T-helper 1 cell (primary cell): ENCODE measurements around the gene NID2.

ENCODE experiments used
- DNase-seq, 5 donors: peaks; one replicate each; pipeline ENCODE4 v3.0.0-alpha.2; 2012 to 2020

NID2 gene

DNA sequence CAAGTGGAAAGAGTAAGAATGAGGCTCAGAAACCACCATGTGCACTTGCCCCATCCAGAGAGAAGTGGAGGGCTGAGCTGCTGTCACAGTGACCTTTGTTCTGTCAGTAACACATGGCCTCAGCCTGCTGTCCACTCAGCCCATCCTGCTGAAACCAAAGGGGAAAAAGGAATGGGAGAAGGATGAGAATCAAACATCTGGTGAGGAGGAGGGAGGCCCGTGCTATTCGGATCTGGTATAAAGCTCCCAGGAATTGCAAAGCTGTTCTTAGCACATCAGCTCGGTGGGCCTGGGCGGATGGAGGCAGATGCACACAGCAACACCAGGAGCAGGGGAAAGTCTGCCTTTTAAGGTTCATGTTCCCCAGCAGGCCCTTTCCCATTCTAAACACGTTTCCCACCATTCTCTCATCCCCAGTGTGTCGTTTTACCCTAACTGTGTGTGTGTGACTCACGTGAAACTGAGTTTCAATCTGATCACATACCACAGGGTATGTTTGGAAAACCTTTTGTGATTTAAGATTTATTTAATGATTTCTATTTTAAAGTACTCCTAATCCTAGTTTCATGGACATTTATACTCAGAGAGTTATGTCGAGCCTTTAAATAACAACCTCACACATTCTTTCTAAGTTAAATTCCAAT, 42.7 kb downstream of the NID2 start:
- DNase-seq: no peak

DNA sequence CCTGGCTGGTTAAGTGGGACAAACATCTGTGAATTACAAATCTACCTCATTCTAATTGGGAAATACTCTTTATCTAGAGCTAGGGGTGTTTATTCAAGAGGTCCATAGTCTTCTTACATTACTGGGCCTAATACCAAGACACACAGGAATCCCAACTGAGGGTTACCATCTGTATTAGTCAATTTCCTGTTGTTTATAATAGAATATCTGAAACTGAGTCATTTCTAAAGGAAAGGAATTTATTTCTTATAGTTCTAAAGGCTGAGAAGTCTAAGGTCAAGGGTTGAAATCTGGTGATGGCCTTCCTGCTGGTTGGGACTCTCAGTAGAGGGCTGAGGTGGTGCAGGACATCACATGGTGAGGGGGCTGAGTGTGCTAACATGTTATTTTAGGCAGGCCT, 43.5 kb downstream of the NID2 start:
- DNase-seq: no peak

DNA sequence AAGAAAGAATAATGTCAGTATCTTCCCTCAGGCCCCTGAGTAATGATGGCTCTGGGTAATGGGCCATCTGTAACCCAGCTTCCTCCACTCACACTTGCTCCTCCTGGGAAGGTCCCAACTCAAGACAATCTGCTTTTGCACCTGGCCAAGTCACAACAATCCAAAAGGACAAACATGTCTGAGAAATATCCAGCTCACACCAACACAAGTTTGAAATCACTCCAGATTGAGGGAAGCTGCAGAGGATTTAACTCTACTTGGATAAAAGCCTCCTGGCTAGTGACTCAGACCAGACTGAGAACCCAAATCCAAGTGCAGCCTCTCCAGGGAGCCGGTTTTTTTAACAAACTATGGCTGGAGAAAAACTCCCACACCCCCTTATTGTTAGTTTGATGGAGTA, 45.3 kb downstream of the NID2 start:
- no peak for DNase-seq

DNA sequence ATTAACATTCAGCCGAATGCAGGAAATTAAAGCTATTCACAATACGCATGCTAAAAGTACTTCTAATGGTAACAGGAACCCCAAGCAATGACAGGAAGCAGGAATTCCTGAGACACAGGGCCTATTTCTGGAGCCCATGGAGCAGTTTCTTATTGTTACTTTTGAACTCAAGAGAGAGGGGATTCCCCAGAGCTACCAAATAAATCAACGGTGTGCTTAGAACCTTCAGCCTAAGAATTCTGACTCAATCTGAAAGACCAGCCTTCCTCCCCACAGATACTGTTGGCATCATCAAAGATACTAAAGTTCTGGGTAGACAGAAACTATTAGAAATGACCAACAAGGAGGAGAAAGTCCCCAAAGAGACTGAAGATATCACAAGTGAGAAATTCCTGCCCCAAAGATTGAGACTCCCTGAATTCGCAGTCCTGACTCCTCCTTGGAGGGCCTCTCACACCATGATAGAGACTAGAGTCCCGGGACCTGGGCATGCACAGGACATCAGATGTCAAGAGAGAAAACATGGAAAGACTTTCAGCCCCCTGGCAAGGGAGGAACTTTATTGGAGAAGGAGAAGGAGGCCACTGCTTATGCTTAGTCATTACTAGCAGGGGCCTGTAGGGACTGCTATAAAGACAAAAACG, 46.8 kb downstream of the NID2 start:
- DNase-seq: peak in 1 of 5 donors; percentile 54

DNA sequence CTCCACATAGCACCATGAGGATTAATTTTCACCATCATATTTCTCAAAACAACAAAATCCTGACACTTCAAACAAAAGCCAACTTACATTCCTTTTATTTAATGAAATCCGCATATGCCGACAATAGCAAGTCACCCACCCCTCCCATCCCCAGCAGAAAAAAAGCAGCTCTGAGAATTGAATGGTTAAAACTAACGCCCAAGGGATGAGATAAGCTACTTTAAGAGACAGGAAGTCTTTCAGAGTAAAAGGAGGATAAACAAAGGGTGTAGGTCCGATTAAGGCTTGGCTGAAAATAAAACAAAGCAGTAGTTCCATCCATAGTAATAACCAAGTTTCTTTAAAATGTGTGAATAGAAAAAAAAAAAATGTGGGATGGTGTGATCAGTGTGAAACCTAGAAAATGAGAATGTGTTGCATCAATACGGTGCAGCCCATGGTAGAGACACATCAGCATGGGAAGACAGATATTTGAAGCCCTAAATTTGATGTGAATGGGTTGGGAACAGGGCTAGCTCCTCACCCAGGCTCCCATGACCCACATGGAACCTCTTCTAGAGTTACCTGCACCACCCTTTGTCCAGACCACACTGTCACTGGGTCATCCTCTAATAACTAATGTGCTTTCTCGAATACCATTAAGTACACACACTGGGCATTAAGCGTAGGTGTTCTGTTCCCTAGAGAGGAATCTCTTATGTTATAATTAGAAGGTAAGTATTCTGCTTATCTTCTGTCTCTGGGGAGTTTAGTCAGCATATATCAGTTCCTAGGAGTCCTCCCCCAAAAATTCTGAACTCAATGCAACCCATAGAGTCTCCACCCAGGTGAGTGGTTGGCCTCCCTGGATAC, 47.8 kb downstream of the NID2 start:
- no peak for DNase-seq

DNA sequence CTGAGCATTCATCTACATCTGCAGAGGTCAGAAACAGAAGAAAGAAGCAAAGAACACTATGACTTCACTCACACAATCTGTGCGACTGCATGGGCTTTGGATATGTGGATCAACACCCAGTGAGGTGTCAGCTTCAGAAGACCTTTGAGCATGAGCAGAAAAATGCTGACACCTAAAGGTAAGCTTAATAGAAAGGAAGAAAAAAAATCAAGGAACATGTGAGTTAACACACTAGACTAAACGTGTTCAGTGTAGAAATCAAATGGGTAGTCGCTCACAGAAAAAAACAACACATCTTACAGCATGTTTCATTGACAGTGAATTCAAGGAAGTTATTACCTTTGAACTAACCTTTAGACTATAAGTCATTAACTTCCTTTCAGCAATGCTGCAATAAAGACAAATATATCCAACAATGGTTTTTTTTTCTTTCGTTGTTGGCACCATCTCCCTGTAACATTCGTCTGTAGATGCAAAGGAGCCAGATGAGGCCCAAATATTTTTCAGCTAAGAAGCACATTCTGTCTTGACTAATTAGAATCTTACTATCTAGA, 48.6 kb downstream of the NID2 start:
- no peak for DNase-seq

DNA sequence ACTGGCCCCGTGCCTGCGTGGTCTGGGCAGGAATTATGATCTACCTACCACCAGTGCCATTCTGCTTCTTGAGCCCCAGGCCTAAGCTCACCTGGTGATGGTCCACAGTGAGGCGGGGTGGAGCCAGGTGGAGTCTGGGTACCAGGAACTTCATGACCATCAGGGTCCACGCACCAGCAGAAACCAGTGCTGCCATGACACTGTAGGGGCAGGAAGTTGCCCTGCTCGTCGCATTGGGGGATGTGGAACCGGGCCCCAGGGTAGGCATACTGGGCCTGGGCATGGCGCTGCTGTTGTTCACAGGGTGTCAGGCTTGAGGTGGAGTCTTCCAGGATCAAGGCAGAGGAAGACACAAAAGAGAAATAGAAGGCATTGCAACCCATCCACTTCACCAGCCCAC, 49.9 kb downstream of the NID2 start:
- no peak for DNase-seq

DNA sequence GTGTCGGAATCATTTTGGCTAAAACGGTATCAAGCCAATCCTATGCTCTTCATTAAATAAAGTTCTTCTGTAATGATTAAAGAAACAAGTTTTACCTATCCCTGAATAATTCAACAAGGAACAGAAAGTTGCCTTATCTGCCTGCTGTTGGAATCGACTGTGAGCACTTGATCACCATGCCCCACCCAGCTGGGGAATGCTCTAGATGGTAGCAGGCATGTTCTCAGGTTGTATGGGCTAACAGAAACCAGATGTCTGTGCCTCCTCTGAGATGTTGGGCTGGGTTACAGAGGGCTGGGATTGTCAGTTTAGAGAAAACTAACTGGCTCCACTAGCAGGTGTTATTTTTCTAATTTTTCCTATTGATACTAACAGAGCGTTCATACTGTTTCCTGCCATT, 50.6 kb downstream of the NID2 start:
- DNase-seq: no peak

DNA sequence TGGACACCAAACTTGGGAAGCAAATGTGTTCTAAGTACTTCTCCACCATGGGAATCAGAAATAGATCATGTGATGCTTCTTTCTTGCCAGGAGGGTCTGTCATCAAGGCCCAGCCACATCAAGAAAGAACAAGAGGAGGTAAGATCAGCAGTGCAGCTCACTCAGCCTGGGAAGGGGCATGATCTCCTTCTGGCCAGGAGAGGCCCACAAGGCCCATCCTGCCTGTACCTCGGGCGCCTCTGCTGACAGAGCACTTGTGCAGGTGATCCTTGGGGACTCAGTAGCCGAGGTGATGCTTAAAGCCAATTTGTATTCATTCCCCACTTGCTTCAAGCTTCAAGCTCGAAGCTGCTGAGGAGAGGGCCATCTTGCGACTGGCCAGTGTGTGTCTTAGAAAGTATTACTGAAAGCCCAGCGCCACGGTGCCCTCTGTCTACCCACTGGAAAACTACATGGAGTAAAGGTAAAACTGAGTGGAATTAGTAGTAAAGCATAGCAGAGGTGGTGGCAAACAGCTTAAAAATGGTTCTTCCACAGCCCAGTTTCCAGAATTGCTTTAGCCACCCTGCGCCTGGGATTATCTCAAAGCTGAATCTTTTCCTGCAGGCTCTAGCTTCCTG, 53.3 kb downstream of the NID2 start:
- DNase-seq: no peak

DNA sequence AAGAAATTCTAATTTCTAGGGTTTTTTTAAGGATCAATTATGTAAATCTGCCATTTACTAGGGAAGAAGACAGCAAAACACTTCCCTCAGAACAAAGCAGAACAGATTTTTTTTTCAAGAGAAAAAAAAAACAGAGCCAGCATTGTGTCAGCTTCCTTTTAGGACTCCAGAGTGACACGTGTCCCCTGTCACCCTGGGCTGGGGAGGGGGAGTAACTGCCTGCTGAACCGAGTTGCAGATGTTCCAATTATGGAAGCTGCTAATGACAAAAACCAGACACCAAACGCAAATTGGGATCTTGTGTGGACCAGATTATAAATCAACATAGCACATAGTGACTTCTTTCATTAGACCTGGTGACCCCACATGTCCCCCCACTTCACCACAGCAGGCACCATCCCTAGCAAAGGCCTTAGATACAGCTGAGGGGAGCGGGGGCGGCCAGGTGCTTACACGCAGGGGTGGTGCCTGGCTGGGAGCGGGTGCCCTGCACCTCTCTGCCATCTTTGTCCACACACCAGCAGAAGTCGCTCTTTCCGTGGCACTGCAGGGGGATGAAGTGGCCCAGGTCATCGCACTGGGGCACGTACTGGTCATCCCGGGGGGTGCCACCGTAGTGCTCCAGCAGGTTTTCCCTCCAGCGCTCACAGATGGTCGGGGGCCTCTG, 54.1 kb downstream of the NID2 start:
- DNase-seq: no peak

DNA sequence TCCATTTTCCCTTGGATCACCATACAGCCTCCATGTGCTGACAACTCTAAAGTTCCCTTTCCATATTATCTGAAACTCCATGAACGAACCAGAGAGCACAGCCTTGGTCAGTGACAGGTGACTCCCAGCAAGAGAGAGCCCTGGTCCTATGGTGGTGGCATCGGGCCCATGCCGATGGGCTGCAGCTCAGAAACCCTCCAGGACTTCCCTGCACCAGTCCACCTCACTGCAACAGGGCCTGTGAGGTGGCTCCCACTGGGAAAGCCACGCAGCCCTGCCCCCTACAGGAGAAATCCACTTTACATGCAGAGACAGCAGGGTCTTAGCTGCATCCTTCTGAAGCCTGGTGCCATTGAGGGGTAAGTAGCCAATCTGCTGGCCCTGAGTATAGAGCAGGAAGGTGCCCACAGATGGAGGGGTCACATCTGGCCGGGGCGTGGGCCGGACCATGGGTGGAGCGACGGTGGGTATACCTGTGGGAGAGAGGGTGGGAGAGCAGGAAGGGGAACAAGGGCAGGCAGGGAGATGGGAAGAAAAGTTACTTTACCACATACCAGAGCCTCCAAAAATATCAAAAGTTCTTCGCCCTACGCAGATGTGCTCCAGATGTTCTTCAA, 54.8 kb downstream of the NID2 start:
- DNase-seq: no peak

DNA sequence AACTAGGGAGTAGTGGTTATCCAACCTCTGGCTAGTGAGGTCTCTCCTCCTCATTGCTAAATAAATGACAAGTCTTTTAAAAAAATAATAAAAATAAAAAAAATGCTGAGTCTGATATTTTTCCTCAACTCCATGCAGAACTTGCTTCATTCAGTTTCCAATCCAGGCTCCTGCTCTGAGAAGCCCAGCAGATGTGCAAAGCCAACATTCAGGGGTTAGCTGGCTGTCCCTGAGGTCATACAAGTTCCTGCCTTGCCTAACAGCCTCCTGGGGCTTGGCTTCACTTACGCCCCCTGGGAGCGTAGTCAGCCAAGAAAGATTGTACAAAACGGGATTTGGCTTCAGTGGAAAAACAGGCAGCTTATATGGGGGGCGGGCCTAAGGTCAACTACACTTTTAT, 56.2 kb downstream of the NID2 start:
- DNase-seq: no peak

DNA sequence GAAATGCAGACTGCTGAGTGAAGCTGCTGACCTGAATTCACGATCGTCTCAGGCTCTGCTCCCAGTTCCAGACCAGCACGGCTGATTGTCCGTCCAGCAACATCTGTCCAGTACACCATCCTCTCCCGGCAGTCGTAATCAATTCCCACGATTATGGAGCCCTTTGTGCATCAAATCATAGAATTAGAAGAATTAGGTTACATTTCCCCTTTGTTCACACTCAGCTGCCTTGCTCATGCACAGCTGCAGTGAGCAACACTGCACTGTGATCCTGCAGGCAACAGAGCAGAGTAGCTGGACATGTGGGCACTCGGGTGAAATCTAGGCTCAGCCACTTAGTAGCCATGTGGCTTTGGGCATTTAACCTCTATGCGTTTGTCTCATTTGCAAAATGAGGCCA, 57.3 kb downstream of the NID2 start:
- DNase-seq: no peak

DNA sequence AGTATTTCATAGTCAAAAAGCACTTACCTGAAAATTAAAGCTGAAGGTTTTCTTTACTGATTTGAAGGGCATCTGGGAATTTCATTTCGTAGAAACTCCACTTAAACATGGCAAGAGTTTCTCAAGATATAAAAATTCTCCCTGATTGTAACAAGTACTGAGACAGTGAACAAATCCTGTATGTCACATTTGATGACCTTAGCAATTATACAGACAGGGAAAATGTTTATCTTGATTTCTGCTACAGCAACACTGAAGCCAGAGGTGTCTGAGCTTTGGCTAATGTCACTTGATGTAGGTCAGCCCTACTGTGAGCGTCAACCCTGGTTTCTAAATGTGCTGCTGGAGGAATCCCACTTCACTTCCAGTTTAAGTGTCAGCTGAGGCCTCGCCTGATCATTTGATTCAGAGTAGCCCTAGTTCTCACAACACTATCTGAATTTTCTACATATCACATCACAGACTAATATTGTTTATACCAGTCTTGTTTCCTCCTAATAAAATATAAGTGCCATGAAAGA, 58.6 kb downstream of the NID2 start:
- DNase-seq: no peak

DNA sequence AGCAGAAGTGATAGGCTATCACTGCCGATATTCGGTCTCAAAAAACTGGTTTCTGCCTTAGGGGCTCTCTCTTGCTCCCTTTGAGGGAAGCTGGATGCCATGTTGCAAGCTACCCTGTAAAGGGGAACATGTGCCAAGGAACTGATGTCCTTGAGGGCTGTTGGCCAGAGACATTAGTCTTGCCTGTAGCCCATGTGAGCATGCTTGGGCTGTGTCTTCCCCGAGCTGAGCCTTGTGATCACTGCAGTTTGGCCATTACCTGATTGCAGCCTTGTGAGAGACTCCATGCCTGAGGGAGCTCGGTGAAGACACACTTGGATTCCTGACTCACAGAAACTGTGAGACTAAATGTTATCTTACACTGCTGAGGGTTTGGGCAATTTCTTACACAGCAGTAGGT, 60.7 kb downstream of the NID2 start:
- DNase-seq: no peak

DNA sequence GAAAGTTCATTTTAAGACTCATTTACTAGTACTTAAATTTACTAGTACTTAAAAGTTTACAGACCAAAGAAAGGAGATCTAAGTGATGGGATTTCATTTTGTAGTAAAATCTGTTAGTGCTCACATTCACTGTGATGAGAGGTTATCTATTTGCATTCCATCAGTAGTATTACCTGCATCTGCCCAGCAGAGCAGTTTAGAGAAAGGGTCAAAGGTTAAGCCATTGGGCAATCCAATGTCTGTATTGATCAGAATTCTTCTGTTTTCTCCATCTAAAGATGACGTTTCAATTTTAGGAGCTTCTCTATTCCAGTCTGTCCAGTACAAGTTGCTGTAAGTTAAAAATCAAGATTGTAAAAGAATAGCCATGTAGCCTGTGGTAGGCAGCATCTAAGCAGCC, 61.2 kb downstream of the NID2 start:
- no peak for DNase-seq

DNA sequence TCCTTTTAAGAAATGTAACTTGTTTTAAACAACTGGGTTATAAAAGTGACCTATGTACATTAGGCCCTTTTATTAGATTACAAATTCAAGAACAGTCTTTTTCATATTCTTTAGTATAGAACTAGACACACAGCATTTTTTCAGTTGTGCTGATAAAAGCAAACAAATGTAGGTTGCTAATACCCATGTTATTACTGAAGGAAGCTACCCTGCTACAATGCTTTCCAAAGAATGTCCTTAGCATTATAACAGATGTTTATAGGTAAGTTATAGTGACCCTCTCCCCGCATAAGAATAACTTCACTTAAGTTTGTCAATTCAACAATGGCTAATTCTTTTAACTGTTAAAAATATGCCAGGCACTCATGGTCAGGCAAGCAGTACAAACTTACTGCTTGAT, 61.6 kb downstream of the NID2 start:
- DNase-seq: no peak

DNA sequence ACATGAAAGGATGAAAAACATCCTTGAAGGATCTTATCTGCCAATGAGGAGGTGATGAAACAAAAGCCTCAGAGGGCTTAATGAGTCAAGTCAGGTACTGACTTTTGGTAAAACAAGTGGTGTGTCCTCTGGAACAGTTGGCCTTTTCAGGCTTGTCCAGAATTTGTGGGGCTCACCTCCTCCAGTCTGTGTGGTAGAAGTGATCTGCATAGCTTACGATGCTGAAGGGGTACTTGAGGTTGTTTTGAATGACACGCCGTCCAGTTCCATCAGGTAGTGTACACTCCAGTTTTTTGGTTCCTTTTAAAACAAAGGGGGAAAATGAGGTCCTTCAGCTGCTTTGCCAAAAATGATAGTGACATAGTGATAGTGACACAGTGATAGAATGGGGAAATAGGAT, 62.5 kb downstream of the NID2 start:
- DNase-seq: no peak

DNA sequence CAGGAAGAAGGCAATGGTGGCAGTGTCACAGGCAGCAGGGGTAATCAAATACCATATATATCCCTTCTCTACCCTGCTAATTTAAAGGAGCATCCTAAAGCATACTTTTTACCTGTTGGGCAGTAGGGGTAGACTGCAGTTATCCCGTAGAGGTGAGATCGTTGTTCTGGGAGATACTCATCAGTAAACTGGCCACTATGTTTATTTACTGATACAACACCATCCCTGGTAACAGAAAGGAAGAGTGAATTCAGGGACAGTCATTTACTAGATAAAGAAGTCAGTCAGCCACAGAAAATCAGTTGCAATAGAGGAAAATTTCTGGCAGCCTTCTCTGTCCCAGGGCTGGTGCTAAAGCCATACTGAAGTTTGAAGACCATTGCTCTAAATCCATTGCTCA, 63.2 kb downstream of the NID2 start:
- DNase-seq: no peak

DNA sequence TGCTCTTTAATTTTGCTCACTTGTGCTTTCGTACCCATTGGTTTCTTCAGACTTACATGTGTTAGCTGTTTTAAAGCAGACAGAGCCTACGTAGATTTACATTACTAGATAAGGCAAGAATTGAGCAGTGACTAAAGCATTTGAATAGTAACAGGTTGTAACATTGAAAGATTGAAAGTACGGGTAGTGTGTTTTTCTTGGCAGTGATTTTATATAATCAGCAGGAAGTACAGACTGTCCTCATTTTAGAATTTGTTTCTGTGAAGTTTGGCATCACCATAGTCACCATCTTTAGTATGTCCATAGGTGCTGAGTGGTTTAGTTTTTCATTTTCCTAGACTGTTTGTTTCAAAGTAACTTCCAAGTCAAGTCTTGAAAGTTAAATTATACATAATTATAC, 65.5 kb downstream of the NID2 start:
- DNase-seq: no peak

DNA sequence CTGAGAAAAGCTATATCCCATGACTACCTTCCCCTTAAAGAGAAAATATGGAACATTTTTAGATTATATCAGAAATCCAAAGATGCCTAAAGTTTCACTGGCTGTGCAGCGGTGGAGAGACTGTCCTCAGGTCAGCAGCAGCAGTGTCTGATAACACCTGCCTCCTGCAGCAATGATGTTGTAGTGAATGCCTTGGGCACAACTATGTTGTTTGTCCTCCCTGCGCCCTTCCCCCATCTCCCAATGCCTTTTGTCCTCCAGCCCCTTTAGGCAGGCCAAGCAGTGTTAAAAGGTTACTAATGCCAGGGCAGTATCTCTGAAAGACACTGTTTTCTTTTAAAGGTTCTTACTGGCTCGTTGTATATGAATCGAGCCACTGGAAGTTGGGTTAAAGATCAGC, 66.3 kb downstream of the NID2 start:
- no peak for DNase-seq

DNA sequence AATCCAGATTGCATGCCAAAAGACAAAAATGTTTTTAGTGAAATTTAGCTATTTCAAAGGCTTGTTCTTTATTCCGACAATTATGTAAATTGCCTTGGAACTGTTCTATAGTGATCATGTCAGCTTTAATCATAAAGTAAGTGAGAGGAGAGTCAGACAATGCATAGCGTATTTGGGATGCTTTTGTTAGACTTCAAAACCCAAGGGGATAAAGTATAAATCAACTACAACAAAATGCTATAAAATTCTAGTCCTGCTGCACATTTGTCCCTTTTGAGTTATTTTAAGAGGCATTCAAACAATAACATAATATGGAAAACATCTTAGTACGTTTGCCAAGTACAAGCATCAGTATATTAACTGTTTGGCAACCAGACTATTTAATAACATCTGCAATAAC, 68.2 kb downstream of the NID2 start:
- no peak for DNase-seq
